Activated CD8-positive, alpha-beta memory T cell treated with anti-CD3 and anti-CD28 coated beads for 36 hours (primary cell): Measurements from ENCODE around the gene C1QTNF7. TPM values are rescaled to one million over a fixed set of nuclear protein-coding genes. Genes with fewer than 3 reads are reported as not detected.

Experiments
- CTCF ChIA-PET: fragments of 350-600 bp; sonication (Branson Sonifier 250); formaldehyde crosslinking; loops from one replicate; lab custom pipeline; 2021; ENCODE audit warnings: antibody characterized with exemption; lab: Charles Lee
- POLR2A ChIA-PET: fragments of 350-600 bp; sonication (Branson Sonifier 250); formaldehyde crosslinking; loops from one replicate; lab custom pipeline; 2021; ENCODE audit warnings: antibody characterized with exemption; lab: Charles Lee
- total RNA-seq, 2 experiments: library from RNA; stranded (reverse); gene quantifications; one replicate each; pipeline ENCODE4 v1.2.3, GENCODE V29; 2021

Gene C1QTNF7
- under 1 TPM in 1 of 2 experiments, not detected in 1; 0.25 TPM for total RNA-seq

GRCh38 chr4:15427701-15428100 lies at the start of gene C1QTNF7:
TSS of gene C1QTNF7 (plus strand) at chr4:15428033. CDS start at chr4:15435744, 7,711 bp downstream.
- POLR2A ChIA-PET = no interaction called here

GRCh38 chr4:15378062-15378461 lies 49.8 kb upstream of the C1QTNF7 start:
- CTCF ChIA-PET = interaction anchor here (0.9 to 1.3 kb wide), 2 partner anchors 18 to 23 kb away, joined by 3 to 5 read pairs; no protein-coding TSS in a partner anchor
- POLR2A ChIA-PET = no interaction called here

More at GRCh38 chr4:15427701-15428100, at the start of gene C1QTNF7:
- CTCF ChIA-PET = no interaction called here

- ChIA-PET POLR2A (no interaction called here), CTCF (interaction anchor here (0.9 to 1.3 kb wide), 2 partner anchors 18 to 22 kb away, joined by 3 to 5 read pairs; no protein-coding TSS in a partner anchor)
Observed at GRCh38 chr4:15378493-15378892, 49.3 kb upstream of the C1QTNF7 start.

DNA sequence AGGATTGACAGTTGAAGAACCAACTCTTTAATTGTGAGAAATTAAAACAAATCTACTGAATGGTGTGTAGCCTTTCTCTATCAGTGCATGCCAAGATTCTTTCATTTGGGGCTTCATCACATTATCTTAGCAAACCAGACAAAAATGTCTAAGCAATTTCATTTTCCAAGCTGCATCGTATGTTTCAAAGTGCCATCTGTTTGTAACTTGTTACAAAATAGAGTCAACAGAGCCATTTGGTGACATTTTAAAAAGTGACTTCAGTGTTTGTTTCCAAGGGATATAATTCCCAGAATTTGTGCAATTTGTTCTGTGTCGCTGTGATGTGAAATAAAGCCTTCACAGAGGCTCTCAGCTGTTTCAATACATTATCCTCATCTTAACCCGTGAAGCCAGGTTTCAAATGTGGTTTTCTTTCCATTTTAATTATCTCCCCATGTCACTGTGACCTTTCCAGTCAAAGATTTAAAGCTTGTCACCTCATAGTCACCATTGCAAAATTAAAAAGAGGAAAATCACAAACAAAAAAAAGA lies 46.0 kb upstream of the C1QTNF7 start:
- ChIA-PET POLR2A (no interaction called here), CTCF (interaction anchor here (0.7 kb wide), 1 partner anchor 18 kb away, joined by 4 read pairs; no protein-coding TSS in a partner anchor)

- POLR2A ChIA-PET = no interaction called here
- CTCF ChIA-PET = no interaction called here
Observed at GRCh38 chr4:15382669-15383273, 45.1 kb upstream of the C1QTNF7 start.

DNA sequence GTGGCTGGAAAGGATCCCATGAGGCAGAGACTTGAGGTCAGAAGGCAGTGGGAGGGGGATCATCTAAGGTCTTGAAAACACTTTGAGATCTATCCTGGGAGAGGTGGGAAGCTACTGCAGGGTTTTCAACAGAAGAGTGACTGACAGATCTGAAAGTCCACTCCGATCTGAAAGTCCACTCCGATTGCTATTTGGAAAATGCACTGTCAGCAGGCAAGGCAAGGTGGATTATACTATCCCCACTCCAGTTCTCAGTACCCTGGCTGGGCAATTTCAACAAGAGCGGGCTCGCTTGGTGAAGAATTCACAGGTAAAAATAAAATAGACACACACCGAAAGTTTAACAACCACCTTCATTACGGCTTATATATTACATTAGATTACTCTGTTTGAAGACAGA lies 42.3 kb upstream of the C1QTNF7 start:
- CTCF ChIA-PET = interaction anchor here (0.9 kb wide), 1 partner anchor 11 kb away, joined by 3 read pairs; no protein-coding TSS in a partner anchor
- POLR2A ChIA-PET = no interaction called here

- CTCF ChIA-PET = interaction anchor here (0.9 kb wide), 1 partner anchor 11 kb away, joined by 3 read pairs; no protein-coding TSS in a partner anchor
Observed at GRCh38 chr4:15385928-15386327, 41.9 kb upstream of the C1QTNF7 start.

GRCh38 chr4:15390494-15390893 lies 37.3 kb upstream of the C1QTNF7 start:
- ChIA-PET CTCF (no interaction called here), POLR2A (no interaction called here)

More at GRCh38 chr4:15385928-15386327, 41.9 kb upstream of the C1QTNF7 start:
- POLR2A ChIA-PET = no interaction called here

DNA sequence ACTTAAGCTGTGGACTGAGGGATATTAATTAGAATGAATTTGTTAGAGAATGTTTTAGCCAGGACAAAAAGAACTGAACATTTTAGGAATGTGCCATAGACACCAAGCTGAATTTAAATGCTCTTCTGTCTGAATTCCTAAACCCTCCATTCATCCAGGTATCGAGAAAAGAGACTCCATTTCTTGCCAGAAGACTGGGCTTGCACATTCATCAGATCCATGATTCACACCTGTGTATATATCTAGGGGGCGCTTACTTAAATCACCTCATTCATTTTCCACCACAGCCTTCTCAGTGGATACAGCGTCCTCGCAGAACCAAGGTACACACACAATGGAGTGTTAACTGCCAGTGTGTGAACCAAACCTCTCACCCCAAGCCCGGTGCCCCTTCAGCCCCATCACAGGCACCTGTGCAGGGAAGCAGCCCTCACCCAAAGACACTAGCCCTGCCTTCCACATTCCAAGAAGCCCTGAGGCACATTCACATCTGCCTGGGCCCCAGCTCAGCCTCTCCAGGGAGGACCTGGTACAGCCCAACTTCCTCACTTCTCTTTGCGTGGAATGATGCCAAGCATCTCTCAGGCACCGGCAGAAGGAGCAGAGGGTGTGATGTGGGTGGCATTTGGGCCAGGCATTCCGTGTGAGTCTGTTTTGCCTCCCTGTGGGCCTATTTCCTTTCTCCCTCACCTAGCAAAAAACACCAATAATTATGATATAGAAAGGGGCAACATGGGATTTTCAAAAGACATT lies 35.6 kb upstream of the C1QTNF7 start:
- ChIA-PET CTCF (no interaction called here), POLR2A (no interaction called here)

DNA sequence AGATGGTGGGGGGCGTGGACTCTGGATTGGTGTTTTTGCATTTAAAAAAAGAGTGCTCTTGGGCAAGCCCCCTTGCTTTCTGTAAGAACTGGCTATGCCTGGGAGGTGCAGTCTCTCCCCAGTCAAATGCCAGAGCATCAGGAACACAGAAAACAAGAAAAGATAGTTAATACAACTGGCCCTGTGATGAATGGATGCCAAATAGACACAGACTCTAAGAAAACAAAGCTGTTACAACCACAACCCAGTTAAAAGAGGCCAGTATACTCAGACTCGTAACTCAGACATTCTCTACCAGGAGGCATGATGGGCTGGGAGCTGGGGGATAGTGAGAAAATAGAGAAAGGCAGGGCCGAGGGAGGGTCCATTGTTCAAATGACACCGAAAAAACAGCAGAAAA lies 32.5 kb upstream of the C1QTNF7 start:
- POLR2A ChIA-PET = no interaction called here
- CTCF ChIA-PET = interaction anchor here (0.7 to 0.8 kb wide), 2 partner anchors 11 to 95 kb away, joined by 3 read pairs; no protein-coding TSS in a partner anchor

DNA sequence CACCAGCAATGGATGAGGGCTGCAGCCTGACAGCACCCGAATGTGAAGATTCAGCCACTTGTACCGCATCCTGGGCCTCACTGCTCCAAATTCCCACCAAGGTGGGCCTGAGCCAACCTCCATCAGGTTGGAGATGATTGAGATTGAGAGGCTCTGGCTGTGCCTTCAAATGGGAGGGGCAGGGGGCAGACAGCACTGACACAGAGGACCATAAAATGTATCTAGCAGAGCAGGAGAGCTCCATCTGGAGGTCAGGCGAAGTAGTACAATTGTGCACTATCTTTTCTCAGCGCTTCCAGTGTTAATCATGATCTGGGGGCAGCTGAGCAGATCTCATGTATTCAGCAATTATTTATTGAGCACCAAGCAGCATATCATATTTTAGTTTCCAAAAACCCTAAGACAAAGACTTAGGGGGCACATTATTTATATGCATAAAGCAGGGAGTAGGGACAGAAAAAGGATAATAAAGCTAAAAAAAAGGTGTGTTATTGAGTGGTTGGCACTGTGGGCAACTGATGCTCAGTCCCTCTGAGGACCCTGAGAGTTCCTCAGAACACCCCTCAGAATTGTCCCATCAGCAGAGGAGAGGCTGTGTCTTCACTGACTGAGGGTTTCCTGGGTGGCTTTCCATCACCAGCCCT lies 31.6 kb upstream of the C1QTNF7 start:
- POLR2A ChIA-PET = no interaction called here
- CTCF ChIA-PET = interaction anchor here (0.6 to 1.6 kb wide), 7 partner anchors 10 to 160 kb away, joined by 3 to 4 read pairs (median 3); no protein-coding TSS in a partner anchor

GRCh38 chr4:15398001-15398400 lies 29.8 kb upstream of the C1QTNF7 start:
- CTCF ChIA-PET = interaction anchor here (0.6 to 1.1 kb wide), 2 partner anchors 26 to 269 kb away, joined by 3 to 4 read pairs; no protein-coding TSS in a partner anchor
- POLR2A ChIA-PET = no interaction called here

GRCh38 chr4:15398732-15399131 lies 29.1 kb upstream of the C1QTNF7 start:
- ChIA-PET POLR2A (no interaction called here), CTCF (interaction anchor here (0.6 to 1.1 kb wide), 2 partner anchors 26 to 269 kb away, joined by 3 to 4 read pairs; no protein-coding TSS in a partner anchor)

DNA sequence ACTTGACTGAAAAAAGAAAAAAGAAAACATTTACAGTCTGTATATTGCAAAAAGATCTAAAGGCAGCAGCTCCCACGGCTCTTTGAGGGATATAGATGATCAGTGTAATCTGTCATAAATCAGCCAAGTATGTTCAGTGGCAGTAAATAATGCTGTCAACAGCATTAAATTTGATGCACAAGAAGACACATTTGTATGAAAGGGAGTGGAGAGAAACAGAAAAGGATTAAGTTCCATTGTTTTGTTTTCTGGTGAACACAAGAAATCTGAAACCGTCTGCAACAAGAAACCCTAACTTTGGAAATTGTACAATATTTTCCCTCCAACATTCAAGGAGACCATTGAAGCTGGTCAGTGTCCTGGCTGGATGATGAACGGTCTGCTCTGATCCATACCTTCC lies 27.6 kb upstream of the C1QTNF7 start:
- CTCF ChIA-PET = interaction anchor here (1.6 kb wide), 1 partner anchor 22 kb away, joined by 5 read pairs; no protein-coding TSS in a partner anchor
- POLR2A ChIA-PET = no interaction called here

GRCh38 chr4:15400981-15401671 lies 26.7 kb upstream of the C1QTNF7 start:
- POLR2A ChIA-PET = no interaction called here
- CTCF ChIA-PET = interaction anchor here (1.6 kb wide), 1 partner anchor 23 kb away, joined by 5 read pairs; no protein-coding TSS in a partner anchor

DNA sequence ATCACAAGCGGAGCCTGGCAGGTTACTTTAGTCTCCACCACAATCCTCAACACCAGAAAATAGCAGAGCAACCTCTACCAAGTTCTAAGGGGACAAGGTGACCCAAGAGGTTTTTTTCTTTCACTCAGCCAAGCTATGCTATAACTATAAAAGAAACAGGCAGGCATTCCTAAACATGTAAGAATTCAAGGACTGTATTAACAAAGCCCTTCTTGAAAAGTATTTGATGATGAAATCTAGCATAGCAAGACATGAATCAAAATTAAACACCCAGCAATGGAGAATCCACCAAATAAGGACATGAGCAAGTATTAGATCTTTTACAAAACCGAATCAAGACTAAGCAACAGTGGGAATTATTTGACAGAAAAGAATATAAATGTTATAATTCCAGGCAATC lies 25.7 kb upstream of the C1QTNF7 start:
- ChIA-PET POLR2A (no interaction called here), CTCF (no interaction called here)

DNA sequence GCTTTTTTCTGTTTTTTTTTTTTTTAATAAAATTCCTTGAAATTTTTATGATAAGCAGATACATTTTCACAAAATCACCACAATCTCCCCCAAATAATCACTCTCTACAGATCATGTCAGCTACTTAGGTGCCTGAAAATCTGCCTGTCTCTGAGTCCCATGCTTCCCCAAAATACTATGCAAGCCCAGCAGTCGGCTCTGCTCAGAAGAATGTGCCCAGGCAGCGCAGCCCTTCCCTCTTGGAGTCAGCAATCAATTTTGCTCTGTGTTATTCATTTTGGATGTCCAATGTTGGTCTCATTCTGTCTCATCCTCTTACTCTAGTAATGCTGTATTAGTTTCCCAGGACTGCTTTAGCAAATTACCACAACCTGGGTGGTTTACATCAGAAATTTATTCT lies 24.9 kb upstream of the C1QTNF7 start:
- ChIA-PET CTCF (interaction anchor here (0.6 kb wide), 1 partner anchor 337 kb away, joined by 3 read pairs; no protein-coding TSS in a partner anchor), POLR2A (no interaction called here)

GRCh38 chr4:15405018-15405417 lies 22.8 kb upstream of the C1QTNF7 start:
- ChIA-PET CTCF (no interaction called here), POLR2A (no interaction called here)

GRCh38 chr4:15410750-15411149 lies 17.1 kb upstream of the C1QTNF7 start:
- ChIA-PET POLR2A (no interaction called here), CTCF (no interaction called here)
